ENCODE data around the gene METTL27. TPM values are rescaled to one million over a fixed set of nuclear protein-coding genes. Genes with fewer than 3 reads are reported as not detected.

Gene METTL27
- total RNA-seq, 1 experiment from 2014 or later, result 4.3 TPM

DNA sequence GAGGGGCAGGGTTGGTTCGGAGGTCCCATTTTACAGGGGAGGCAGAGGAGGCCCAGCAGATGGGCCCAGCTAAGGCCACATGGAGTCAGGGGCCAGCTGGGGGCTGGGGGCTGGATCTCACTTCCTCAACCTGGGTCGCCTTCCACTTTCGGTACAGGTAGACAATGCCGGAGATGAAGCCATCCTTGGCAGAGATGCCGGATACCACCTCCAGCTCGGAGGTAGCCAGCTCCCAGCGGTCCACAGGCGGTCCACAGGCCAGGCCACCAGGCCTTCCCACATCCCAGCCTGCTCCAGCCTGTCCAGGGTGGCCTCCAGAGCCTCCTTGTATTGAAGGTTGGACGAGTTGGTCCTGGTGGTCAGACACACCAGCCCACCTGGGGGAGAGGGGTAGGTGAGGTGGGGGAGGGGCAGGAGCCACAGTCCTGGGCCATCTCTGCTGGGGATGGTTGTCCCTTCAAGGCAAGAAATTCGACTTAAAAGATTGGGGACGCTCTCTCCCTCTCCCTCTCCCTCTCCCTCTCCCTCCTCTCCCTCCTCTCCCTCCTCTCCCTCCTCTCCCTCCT lies 7.6 kb downstream of the METTL27 start (continued):
- TF ChIP-seq, protein P1, sequence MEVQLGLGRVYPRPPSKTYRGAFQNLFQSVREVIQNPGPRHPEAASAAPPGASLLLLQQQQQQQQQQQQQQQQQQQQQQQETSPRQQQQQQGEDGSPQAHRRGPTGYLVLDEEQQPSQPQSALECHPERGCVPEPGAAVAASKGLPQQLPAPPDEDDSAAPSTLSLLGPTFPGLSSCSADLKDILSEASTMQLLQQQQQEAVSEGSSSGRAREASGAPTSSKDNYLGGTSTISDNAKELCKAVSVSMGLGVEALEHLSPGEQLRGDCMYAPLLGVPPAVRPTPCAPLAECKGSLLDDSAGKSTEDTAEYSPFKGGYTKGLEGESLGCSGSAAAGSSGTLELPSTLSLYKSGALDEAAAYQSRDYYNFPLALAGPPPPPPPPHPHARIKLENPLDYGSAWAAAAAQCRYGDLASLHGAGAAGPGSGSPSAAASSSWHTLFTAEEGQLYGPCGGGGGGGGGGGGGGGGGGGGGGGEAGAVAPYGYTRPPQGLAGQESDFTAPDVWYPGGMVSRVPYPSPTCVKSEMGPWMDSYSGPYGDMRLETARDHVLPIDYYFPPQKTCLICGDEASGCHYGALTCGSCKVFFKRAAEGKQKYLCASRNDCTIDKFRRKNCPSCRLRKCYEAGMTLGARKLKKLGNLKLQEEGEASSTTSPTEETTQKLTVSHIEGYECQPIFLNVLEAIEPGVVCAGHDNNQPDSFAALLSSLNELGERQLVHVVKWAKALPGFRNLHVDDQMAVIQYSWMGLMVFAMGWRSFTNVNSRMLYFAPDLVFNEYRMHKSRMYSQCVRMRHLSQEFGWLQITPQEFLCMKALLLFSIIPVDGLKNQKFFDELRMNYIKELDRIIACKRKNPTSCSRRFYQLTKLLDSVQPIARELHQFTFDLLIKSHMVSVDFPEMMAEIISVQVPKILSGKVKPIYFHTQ (CRISPR knock-in tag; IDR thresholded peaks at IDR 0.05), result no peak
- no peak for TF ChIP-seq NFYB (CRISPR knock-in tag; conservative IDR thresholded peaks at IDR 0.05; ENCODE audit: low read depth)
- no peak for TF ChIP-seq TEAD4 (CRISPR knock-in tag; IDR thresholded peaks at IDR 0.05)
- no peak for TF ChIP-seq NR3C1 (CRISPR knock-in tag; conservative IDR thresholded peaks at IDR 0.05; ENCODE audit: low read depth)
- TF ChIP-seq, protein P2, sequence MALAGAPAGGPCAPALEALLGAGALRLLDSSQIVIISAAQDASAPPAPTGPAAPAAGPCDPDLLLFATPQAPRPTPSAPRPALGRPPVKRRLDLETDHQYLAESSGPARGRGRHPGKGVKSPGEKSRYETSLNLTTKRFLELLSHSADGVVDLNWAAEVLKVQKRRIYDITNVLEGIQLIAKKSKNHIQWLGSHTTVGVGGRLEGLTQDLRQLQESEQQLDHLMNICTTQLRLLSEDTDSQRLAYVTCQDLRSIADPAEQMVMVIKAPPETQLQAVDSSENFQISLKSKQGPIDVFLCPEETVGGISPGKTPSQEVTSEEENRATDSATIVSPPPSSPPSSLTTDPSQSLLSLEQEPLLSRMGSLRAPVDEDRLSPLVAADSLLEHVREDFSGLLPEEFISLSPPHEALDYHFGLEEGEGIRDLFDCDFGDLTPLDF (CRISPR knock-in tag; IDR thresholded peaks at IDR 0.05), result no peak
- TF ChIP-seq NR1H2 (CRISPR knock-in tag; IDR thresholded peaks at IDR 0.05), result no peak
- TF ChIP-seq, protein P3, sequence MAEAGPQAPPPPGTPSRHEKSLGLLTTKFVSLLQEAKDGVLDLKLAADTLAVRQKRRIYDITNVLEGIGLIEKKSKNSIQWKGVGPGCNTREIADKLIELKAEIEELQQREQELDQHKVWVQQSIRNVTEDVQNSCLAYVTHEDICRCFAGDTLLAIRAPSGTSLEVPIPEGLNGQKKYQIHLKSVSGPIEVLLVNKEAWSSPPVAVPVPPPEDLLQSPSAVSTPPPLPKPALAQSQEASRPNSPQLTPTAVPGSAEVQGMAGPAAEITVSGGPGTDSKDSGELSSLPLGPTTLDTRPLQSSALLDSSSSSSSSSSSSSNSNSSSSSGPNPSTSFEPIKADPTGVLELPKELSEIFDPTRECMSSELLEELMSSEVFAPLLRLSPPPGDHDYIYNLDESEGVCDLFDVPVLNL (CRISPR knock-in tag; IDR thresholded peaks at IDR 0.05; ENCODE audit: borderline replicate concordance, low read depth), result no peak
- TF ChIP-seq, protein P4, sequence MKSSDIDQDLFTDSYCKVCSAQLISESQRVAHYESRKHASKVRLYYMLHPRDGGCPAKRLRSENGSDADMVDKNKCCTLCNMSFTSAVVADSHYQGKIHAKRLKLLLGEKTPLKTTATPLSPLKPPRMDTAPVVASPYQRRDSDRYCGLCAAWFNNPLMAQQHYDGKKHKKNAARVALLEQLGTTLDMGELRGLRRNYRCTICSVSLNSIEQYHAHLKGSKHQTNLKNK (CRISPR knock-in tag; IDR thresholded peaks at IDR 0.05), result no peak

DNA sequence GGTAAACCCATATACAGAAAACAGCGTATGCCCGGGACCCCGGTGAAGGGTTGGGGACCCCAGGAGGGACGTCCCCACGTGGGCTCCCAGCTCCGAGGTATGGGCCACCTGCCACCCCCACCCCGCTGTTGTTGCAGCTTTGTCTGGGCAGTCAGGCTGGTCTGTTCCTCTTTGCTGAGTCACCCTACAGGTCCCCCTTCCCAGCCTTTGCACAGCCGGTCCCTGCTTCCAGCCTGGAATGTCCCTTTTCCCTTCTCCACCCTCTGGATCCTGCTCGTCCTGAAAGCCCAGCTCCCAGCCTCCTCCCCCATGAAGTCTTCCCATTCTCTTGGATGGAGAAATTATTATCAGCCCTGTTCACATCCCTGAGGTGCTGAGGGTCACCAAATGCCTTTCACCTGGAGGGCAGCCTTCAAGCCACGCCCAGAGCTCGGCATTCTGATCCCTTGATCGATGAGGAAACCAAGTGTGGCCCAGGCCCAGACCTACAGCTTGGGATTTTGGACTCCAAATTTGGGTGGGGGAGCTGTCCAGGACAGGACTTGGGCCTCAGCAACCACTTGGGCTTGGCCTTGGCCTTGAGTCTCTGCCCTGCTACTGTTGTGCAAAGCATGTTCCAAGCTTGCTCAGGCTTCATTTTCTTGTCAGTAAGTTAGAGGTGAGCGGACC lies 8.9 kb downstream of the METTL27 start:
- ATAC-seq, result peak; percentile 4; the same call in 1 of the 2 replicates
- POLR2A ChIA-PET, result interaction anchor here (0.5 to 5.7 kb wide), 12 partner anchors 9 to 250 kb away, joined by 3 to 91 read pairs (median 4); partner anchors contain the start of genes ABHD11, LIMK1 and METTL27
- Mint-ChIP-seq H3K36me3 (peaks cover 5% of the 10 kb centered on the region), H3K27ac (peak overlapping the region; percentile 96), H3K27me3 (ENCODE audit: low read depth) (no peaks in the 10 kb centered on the region; the same call in 1 of the 2 replicates), H3K4me3 (peak overlapping the region; percentile 8), H3K9me3 (no peaks in the 10 kb centered on the region), H3K4me1 (peaks cover 56% of the 10 kb centered on the region)
- CTCF ChIA-PET, result interaction anchor here (0.7 to 7.9 kb wide), 9 partner anchors 8 to 227 kb away, joined by 3 to 68 read pairs (median 3); partner anchors contain the start of gene METTL27
- TF ChIP-seq ZNF416 (CRISPR knock-in tag; IDR thresholded peaks at IDR 0.05) (peak; percentile 25; the same call in 1 of the 2 replicates), GABPB1 (CRISPR knock-in tag; IDR thresholded peaks at IDR 0.05) (no peak), NFE2L1 (CRISPR knock-in tag; IDR thresholded peaks at IDR 0.05) (peak; percentile 98), NFYB (CRISPR knock-in tag; conservative IDR thresholded peaks at IDR 0.05; ENCODE audit: low read depth) (no peak)
- TF ChIP-seq, protein P5, sequence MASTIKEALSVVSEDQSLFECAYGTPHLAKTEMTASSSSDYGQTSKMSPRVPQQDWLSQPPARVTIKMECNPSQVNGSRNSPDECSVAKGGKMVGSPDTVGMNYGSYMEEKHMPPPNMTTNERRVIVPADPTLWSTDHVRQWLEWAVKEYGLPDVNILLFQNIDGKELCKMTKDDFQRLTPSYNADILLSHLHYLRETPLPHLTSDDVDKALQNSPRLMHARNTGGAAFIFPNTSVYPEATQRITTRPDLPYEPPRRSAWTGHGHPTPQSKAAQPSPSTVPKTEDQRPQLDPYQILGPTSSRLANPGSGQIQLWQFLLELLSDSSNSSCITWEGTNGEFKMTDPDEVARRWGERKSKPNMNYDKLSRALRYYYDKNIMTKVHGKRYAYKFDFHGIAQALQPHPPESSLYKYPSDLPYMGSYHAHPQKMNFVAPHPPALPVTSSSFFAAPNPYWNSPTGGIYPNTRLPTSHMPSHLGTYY (CRISPR knock-in tag; IDR thresholded peaks at IDR 0.05), result no peak
- TF ChIP-seq, protein P6, sequence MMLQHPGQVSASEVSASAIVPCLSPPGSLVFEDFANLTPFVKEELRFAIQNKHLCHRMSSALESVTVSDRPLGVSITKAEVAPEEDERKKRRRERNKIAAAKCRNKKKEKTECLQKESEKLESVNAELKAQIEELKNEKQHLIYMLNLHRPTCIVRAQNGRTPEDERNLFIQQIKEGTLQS (CRISPR knock-in tag; conservative IDR thresholded peaks at IDR 0.05), result no peak
- no peak for DNase-seq (ENCODE audit: low spot score)

DNA sequence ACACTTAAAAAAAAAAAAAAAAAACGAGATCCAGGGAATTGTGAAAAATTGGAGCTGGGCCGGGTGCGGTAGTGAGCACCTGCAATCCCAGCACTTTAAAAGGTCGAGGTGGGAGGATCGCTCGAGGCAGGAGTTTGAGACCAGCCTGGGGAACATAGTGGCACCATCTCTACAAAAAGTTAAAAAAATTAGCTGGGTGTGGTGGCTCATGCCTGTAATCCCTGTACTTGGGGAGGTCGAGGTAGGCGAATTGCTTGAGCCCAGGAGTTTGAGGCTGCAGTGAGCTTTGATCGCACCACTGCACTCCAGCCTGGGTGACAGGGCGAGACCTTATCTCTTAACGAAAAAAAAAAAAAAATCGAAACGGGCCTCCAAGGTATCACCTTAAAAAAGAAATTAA lies 9.5 kb downstream of the METTL27 start:
- Mint-ChIP-seq H3K36me3 (peaks cover 5% of the 10 kb centered on the region), H3K9me3 (no peaks in the 10 kb centered on the region), H3K27me3 (ENCODE audit: low read depth) (no peaks in the 10 kb centered on the region; the same call in 1 of the 2 replicates), H3K4me3 (peak overlapping the region; percentile 74), H3K27ac (peak overlapping the region; percentile 84; the same call in 1 of the 2 replicates), H3K4me1 (peaks cover 58% of the 10 kb centered on the region)
- DNase-seq (ENCODE audit: low spot score) (no peak), ATAC-seq (no peak)
- ChIA-PET CTCF (interaction anchor here (0.6 to 7.9 kb wide), 8 partner anchors 9 to 226 kb away, joined by 3 to 68 read pairs (median 4); partner anchors contain the start of gene METTL27), POLR2A (interaction anchor here (0.6 to 5.7 kb wide), 10 partner anchors 9 to 250 kb away, joined by 3 to 91 read pairs (median 6); partner anchors contain the start of genes ABHD11, LIMK1 and METTL27)
- TF ChIP-seq FOXP1 (CRISPR knock-in tag; IDR thresholded peaks at IDR 0.05; ENCODE audit: borderline replicate concordance) (no peak), CBFB (CRISPR knock-in tag; IDR thresholded peaks at IDR 0.05; ENCODE audit: low read depth) (no peak), ZNF263 (CRISPR knock-in tag; IDR thresholded peaks at IDR 0.05; ENCODE audit: low read depth) (no peak), ZNF423 (CRISPR knock-in tag; IDR thresholded peaks at IDR 0.05) (no peak), TCF7 (CRISPR knock-in tag; IDR thresholded peaks at IDR 0.05; ENCODE audit: low read depth) (no peak)
- TF ChIP-seq, protein P7, sequence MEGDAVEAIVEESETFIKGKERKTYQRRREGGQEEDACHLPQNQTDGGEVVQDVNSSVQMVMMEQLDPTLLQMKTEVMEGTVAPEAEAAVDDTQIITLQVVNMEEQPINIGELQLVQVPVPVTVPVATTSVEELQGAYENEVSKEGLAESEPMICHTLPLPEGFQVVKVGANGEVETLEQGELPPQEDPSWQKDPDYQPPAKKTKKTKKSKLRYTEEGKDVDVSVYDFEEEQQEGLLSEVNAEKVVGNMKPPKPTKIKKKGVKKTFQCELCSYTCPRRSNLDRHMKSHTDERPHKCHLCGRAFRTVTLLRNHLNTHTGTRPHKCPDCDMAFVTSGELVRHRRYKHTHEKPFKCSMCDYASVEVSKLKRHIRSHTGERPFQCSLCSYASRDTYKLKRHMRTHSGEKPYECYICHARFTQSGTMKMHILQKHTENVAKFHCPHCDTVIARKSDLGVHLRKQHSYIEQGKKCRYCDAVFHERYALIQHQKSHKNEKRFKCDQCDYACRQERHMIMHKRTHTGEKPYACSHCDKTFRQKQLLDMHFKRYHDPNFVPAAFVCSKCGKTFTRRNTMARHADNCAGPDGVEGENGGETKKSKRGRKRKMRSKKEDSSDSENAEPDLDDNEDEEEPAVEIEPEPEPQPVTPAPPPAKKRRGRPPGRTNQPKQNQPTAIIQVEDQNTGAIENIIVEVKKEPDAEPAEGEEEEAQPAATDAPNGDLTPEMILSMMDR (IDR thresholded peaks at IDR 0.05), result no peak
- TF ChIP-seq, protein P8, sequence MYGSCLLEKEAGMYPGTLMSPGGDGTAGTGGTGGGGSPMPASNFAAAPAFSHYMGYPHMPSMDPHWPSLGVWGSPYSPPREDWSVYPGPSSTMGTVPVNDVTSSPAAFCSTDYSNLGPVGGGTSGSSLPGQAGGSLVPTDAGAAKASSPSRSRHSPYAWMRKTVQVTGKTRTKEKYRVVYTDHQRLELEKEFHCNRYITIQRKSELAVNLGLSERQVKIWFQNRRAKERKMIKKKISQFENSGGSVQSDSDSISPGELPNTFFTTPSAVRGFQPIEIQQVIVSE (CRISPR knock-in tag; IDR thresholded peaks at IDR 0.05; ENCODE audit: borderline replicate concordance), result no peak
- TF ChIP-seq, protein P4 (CRISPR knock-in tag; IDR thresholded peaks at IDR 0.05), result no peak

Measured in WTC11 (cell line).